ENCODE data around the gene ACSL4.

GRCh38 chrX:109696146-109696740 lies 36.8 kb downstream of the ACSL4 start:
- TF ChIP-seq CTCF (IDR thresholded peaks at IDR 0.05), result no peak
- no peak for TF ChIP-seq REST (IDR thresholded peaks at IDR 0.05; ENCODE audit: low read depth, low read length)
- no peak for TF ChIP-seq MEF2A (IDR thresholded peaks at IDR 0.05; ENCODE audit: borderline replicate concordance, low read depth)
- no peak for TF ChIP-seq EP300 (IDR thresholded peaks at IDR 0.05; ENCODE audit: borderline replicate concordance in 1 of 2, low read depth in 1 of 2, low read length in 1 of 2)
- TF ChIP-seq JUND (IDR thresholded peaks at IDR 0.05), result no peak
- no peak for TF ChIP-seq POLR2AphosphoS5 (IDR thresholded peaks at IDR 0.05; ENCODE audit: low read depth, low read length)
- no peak for TF ChIP-seq TAF1 (IDR thresholded peaks at IDR 0.05; ENCODE audit: borderline replicate concordance, low read depth, low read length)
- no peak for TF ChIP-seq USF2 (IDR thresholded peaks at IDR 0.05; ENCODE audit: borderline replicate concordance, low read depth, low read length)

All from SK-N-SH (cell line).